ENCODE measurements around the gene CCL8.
"Not testable (repeated sequence)": the region's sequence is repeated elsewhere in the genome, so short reads cannot be mapped to it uniquely, and the experiment has no call there.

Gene CCL8

DNA sequence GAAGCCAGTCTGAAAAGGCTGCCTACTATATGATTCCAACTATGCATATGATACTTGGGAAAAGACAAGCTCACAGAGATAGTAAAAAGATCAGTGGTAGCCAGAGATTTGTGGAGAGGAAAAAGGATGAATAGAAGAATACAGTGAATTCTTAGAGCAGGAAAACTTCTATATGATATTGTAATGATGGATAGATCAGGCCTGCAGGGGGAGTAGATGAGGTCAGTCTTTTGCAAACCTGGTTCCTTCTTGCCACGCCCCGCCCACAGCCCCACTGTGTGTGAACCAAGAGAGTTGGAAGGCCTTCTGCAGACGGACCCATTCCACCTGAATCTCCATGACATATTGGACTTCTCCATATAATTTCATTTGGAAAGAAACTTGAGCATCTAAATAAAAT, 761 bp upstream of the CCL8 start:
- DNase-seq, result no peak

DNA sequence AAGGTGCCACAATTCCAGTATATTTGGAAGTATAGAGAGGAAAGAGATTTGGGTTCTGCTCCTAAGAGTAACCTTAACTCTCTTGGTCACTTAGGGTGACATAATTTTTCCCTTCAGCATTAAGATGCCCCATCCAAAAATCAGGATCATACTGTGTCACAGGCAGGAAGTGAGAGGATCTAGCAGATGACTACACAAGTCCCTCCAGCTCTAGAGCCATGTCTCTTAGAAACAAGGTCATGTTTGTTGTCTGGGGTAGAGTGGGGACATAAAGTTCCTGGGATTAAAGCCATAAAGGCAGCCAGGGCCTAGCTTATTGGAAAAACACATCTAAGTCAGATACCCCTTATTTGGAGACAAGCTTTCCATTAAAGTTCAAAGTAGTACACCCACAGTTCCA, 2.7 kb downstream of the CCL8 start:
- no peak for DNase-seq

DNA sequence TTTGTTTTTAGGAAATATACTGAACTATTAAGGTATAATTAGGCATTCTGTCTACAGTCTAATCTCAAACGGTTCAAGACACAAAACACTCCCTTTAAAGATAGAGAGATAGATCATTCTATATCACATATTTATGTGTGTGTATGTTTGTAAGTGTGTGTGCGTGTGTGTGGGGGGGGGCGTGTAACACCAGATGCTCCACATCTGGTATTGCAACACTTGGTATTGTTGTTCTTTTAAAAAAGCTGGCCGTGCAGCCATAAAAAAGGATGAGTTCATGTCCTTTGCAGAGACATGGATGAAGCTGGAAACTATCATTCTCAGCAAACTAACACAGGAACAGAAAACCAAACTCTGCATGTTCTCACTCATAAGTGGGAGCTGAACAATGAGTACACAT, 8.3 kb downstream of the CCL8 start:
- DNase-seq, result not testable (repeated sequence)

DNA sequence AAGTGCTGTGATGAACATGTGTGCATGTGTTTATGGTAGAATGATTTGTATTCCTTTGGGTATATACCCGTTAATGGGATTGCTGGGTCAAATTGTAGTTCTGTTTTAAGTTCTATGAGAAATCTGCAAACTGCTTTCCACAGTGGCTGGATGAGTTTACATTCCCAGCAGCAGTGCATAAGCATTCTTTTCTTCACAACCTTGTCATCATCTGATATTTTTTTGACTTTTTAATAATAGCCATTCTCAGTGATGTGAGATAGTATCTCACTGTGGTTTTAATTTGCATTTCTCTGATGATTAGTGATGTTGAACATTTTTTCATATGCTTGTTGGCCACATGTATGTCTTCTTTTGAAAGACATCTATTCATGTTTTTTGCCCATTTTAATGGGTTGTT, 18.5 kb downstream of the CCL8 start:
- no peak for DNase-seq

DNA sequence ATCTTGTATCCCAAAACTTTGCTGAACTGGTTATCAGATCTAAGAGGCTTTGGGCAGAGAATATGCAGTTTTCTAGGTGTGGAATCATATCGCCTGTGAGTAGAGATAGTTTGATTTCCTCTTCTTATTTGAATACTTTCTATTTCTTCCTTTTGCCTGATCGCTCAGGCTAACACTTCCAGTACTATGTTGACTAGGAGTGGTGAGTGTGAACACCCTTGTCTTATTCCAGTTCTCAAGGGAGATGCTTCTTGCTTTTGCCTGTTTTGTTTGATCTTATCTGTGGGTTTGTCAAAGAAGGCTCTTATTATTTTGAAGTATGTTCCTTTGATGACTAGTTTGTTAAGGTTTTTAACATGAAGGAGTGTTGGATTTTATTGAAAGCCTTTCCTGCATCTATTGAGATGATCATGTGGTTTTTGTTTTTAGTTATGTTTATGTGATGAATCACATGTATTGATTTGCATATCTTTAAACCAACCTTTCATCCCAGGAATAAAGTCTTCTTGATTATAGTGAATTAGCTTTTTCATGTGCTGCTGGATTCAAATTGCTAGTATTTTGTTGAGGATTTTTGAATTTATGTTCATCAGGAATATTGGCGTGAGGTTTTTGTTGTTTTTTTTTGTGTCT, 20.0 kb downstream of the CCL8 start:
- no peak for DNase-seq

DNA sequence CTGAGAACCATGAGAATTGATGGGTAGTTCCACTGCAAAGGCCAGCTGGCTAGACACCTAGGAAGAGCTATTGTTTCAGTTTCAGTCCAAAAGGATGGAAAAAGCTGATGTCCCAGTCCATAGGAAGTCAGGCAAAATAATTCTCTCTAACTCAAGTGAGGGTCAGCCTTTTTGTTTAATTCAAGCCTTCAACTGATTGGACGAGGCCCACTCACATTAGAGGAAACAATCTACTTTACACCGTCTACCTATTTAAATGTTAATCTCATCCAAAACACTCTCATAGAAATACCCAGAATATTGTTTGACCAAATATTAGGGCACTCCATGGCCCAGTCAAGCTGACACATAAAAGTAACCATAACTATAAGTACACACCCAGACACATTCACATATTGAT, 22.7 kb downstream of the CCL8 start:
- no peak for DNase-seq

DNA sequence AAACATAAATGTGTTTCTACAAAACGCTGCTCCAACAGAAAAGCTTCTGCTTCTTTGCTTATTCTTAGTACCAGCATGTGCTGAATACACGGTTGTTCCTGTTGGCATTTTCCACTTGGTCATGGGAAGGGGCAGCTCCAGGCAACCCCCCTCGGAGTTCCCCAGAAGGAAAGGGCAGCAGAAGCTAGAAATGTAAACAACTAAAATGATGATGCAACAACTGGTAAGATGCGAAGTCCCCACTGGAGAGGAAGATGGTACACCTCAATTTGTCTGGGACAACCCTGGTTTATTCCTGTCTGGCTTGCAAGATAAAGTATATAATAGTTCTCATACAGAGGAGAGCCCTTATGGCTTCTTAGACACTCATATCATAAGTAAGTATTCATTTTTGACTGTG, 27.8 kb downstream of the CCL8 start:
- DNase-seq, result no peak

DNA sequence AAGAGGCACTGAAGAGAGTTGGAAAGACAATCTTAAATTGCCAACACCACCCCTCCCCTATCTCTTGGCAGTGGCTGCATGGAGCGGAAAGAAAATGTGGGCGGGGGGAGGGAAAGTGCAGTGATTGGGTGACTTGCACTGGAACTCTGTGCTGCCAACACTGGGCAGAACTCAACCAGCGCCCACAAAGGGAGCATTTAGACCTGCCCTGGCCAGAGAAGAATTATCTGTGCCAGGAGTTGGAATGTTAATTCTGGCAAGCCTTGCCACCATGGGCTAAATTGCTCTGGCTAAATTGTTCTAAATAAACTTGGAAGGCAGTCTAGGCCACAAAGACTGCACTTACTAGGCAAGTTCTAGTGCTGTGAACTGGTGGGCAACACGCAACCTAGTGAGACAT, 30.5 kb downstream of the CCL8 start:
- DNase-seq, result no peak

DNA sequence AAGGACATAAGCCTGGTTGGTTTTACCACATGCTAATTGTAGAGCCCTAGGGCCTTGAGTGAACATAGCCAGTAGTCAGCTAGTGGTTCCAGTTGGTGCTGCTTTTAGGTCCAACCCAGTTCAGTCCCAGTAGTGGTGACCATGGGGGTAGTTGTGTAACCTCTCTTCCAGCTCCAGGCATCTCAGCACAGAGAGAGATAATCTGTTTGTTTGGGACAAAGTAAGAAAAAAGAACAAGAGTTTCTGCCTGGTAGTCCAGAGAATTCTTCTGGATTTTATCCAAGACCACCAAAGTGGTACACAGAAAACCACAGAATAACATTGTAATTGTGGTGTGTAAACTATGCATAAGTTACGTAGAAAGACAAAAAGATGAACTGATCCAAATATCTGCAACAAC, 31.9 kb downstream of the CCL8 start:
- DNase-seq, result no peak

DNA sequence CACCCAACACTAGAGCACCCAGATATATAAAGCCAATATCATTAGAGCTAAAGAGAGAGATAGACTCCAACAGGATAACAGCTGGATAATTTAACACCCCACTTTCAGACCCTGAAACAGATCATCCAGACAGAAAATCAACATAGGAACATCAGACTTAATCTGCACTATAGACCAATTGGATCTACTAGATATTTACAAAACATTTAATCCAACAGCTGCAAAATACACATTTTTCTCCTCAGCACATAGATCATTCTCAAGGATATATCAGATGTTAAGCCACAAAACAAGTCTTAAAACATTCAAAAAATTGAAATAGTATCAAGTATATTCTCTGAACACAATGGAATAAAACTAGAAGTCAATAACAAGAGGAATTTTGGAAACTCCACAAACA, 33.0 kb downstream of the CCL8 start:
- DNase-seq, result no peak

DNA sequence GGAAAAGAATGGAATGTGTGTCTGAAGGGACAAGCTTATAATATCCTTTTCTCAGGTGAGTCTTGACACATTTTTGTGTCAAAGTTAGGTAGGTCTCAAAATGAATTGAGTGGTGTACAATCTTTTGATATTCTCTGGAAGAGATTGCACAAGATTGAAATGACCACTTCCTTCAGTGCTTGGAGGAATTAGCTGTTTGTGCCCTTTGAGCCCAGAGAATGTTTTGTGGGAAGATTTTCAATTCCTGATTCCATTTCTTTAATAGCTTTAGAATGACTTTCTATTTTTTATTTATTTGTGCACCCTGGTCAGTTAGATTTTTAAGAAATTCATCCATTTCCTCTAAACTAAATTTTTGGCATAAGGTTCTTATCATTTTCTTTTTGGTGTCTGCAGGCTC, 35.4 kb downstream of the CCL8 start:
- DNase-seq, result no peak

DNA sequence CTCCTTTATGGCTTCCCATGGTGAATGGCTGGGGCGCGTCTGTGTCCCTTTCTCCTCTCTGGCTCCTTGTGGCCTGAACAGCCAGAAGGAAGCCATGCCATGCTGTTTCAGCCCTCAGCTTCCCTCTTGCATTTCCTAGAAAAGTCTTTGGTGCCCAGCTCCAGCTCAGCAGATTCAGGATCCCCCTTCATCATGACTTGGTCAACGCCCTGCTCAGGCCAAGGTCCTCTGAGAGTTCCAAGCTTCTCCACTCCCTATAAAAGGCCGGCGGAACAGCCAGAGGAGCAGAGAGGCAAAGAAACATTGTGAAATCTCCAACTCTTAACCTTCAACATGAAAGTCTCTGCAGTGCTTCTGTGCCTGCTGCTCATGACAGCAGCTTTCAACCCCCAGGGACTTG, 37.0 kb downstream of the CCL8 start, which contains the start of gene CCL13:
Gene CCL13 (plus strand): TSS at position 287 of the 400 bp plus-strand sequence. CDS start 47 bp downstream, at position 334.
- peak; percentile 53 for DNase-seq

DNA sequence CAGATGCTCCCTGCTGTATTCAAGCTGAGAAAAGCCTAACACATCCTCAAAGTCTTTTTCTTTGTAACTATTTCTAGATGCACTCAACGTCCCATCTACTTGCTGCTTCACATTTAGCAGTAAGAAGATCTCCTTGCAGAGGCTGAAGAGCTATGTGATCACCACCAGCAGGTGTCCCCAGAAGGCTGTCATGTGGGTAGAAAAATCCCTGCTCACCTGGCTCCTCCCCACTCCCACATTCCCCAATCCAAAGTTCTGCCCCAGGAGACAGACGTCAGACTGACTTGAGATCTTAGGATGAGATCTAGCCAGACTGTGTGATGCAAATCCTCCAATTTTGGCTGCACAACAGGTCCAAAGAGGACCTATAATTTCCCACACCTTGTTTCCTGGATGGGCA, 38.2 kb downstream of the CCL8 start:
- DNase-seq, result peak; percentile 63

DNA sequence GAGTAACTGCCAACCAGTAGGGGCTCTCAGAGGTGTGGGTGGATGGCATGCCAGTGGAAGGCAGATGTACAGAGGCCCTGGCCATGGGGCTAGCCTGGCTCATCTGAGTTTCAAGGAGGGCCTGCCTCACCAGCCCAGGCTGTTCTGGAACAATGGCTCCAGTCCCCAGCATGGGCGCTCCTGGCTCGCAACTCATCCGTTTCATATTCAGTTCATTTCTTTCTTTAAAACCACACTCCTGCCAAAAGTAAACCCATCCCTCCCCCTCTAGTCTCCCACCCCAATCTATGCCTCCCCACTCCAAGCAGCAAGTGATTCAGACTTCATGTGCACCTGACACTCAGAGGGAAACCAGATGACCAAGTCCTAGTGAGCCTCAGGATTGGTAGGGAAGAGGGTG, 39.4 kb downstream of the CCL8 start:
- DNase-seq, result no peak

DNA sequence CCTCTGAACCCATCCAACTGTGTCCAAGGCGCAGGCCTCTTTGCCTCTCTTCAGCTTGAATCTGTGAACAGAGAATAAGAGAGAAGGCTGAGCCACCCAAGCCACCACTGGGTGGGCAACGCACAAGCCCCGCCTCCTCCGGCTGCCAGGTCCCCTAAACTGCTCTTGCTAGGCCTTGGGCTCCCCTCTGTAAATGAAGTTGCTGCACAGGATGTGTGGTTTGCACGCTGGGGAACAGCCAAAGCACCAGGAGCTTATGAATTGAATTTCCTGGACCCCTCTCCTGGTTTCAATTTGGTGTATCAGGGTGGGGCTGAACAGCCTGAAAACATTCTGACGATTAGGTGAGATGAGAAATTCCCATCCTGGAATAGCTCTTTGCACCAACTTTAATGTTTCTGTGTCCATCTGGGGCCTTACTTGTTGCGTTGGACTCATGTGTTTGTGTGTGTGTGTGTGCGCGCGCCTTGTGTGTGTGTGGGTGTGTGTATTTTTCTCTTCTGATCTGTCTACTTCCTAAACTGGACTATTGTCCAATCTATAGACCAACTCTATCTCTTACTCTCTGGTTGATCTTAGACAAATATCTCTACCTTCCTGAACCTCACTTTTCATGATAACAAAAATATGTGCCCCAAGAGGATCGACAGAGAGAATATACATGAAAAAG, 41.5 kb downstream of the CCL8 start:
- no peak for DNase-seq

DNA sequence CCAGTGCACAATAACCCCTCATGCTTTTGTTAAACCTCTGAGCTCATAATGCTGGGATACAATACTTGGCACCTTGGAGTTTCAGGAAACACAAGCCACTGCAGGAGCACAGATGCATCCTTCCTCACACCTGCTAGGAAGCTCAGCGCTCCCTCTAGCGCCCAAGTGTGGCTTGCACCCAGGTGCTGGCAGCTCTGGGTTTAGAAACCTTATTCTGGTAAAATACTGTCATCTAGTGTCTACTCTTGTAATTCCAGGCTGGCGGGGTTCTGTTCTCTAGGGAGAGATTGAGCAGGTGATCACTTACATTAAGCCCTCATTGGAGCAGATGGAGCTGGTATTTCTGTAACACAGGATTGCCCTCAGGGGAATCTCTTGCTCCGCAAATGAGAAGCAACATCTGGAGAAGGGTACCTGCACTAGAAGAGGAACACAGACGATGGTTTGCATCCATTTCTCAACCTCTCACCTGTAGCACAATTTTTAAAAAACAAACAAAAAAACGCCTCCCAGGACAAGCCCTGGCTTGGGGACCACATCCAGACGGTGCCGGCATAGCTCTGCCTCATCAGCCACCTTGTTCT, 42.3 kb downstream of the CCL8 start:
- DNase-seq, result peak; percentile 98

DNA sequence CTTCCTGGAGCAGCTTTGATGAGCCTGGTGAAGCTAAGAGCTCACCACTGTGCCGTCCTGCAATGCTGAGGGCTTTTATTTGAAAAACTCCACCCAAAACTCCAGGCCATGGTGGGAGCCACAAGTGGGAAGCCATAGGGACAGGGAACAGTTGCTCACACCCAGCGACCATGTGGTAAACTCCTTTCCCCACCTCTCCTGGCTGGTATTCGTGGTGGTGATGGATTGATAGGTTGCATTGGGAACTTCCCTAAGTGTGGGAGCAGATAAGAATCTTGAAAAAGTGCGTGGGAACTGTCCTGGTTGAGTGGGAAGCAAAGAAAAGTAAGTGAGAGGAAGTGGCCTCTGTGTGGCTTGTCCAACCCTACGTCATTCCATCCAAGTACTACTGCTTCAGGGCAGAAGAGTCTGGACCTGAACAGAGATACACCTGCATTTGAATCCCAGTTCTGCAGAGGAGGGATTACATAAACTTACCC, 44.0 kb downstream of the CCL8 start, which contains the start of gene CCL1:
Gene CCL1 (minus strand): TSS at position 51 of the 479 bp plus-strand sequence. CDS start 72 bp downstream, outside the sequence.
- peak; percentile 50 for DNase-seq

DNA sequence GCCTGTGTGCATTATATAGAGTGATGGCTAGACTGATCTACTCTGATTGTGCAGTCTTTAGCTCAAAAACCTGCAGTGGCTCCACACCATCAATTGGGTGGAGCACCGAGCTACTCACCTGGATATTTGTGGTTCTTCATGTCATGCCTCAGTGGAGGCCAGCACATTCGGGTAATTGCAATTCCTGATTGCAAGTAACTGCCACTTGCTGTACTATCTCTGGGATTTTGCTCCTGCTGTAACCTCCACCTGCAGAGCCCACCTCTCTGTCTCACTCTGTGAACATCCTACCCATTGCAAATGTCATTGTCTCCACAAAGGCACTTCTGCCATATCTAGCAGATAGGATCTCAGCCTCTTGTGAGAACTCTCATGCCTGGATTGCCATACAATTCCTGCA, 45.5 kb downstream of the CCL8 start:
- no peak for DNase-seq

DNA sequence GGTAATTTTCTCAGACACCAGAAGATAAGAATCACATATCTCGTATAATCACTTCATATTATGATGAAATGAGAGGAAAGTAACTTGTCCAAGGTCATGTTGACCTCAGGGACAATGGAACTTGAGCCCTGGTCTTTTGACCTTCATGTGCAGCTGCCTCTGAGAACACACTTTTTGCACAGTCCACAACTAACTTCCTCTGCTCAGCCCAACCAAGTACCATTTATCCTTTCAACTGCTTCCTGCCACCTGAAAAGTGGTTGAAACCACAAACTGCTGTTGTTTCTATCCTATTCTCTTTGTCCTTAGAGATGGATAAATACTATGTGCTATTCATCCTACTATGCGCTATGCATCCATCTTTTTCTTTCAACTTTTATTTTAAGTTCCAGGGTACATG, 46.1 kb downstream of the CCL8 start:
- no peak for DNase-seq

DNA sequence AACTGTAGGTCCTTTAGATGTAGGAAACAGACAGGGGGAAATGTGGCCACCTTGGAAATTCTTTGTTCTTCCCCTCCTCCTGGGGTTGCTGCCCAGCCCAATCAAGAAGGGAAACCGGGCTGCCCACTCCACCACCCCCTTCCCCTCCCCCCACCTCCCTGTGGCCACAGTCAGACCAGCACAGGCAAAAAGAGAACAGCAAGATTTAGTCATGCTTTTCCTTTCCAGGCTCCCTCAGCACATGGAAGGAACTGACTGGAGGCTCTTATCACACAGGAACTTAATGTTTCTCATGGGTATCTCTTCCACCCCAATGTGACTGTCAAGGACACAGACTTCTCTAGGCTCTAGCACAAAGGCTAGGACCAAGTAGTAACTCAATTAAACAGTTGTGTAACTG, 46.8 kb downstream of the CCL8 start:
- no peak for DNase-seq

DNA sequence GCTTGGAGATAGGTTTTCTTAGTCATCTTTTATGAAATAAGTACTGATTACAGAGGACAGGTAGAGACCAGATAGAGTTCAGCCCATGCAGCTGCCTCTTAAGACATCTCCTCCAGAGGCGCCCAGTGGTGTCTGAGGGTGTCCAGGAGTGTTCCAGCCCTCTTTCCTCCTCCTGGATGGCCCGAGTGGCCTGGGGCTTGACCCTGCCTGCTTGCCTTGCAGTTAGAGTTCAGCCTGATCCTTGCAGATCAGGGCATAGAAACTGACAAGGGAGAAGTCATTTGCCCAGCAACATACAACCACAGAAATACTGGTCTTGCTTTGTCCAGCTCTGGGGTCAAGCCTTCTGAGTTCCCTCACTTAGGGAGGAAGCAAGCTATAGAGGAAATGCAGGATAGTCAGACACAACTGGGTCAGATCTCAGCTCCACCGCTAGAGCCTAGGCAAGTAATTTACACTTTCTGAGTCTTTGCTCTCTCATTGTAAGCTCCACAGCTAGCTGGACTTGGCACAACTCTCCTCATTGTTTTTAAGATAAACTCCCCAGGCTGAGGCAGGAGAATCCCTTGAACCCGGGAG, 47.4 kb downstream of the CCL8 start:
- DNase-seq, result no peak

DNA sequence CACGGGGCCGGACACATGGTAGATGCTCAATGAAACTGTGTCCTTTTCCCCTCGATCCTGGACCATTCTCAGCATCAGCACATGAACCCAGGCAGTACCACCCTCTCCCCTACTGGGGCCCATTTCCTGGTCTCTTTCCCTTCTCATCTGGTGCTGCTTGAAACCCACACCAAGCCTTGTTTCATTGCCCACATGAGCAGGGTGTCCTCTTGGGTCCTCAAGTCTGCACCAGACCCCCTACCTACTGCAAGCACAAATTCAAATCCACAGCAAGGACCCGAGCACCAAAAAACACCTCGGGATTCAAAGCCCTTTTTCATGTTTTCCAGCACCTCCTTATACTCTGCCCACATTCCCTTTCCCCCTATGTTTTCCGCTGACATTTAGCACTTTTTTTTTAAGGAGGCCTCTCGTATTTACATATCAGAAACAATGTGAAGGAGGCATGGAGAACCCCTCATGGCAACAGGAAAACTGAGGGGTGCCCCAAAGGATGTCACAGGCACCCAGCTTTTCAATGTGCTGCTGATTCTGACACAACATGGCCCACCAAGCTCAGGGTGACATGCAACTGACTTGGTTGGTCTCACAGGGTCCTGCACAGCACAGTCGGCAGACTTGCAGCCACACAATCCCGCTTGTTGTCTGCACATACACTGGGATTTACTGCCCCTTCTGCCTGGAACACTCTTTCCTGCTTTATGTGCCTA, 48.4 kb downstream of the CCL8 start:
- DNase-seq, result no peak

Data from islet precursor cell (in vitro differentiated cells).